C4-2B (cell line): Measurements from ENCODE around the gene BCKDHA.

Experiments
- H3K27ac ChIP-seq: fragments of 450-650 bp; 2 replicates; pipeline ENCODE4 v1.5.1; 2017
- ZFX ChIP-seq: fragments of 450-650 bp; IDR thresholded peaks from 2 replicates; pipeline ENCODE4 v1.6.1; 2017
- TF ChIP-seq, protein P1 (sequence below): fragments of 450-650 bp; conservative IDR thresholded peaks from 2 replicates; pipeline ENCODE4 v1.5.1; 2017; ENCODE audit warnings: mild to moderate bottlenecking

Gene BCKDHA

DNA sequence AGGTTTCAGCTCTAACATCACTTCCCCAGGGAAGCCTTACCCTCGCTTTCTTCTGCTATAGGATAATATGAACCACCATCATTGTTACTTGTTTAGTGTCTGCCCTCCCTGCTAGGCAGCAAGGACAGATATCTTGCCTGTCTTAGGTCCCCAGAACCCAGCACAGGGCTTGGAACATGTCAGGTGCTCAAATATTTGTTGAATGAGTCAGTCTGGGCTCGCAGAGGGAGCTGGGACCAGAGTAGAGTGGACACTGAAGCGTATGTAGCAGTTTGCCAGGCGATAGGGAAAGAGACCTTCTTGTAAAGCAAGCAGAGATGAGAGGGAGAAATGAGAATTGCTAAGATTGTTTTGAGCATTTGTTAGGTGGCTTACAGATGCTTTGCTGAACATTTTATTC is 11.7 kb downstream of the BCKDHA start:
- peak overlapping the region; percentile 38 for H3K27ac ChIP-seq
- no peak for TF ChIP-seq ZFX
- TF ChIP-seq, protein P1, sequence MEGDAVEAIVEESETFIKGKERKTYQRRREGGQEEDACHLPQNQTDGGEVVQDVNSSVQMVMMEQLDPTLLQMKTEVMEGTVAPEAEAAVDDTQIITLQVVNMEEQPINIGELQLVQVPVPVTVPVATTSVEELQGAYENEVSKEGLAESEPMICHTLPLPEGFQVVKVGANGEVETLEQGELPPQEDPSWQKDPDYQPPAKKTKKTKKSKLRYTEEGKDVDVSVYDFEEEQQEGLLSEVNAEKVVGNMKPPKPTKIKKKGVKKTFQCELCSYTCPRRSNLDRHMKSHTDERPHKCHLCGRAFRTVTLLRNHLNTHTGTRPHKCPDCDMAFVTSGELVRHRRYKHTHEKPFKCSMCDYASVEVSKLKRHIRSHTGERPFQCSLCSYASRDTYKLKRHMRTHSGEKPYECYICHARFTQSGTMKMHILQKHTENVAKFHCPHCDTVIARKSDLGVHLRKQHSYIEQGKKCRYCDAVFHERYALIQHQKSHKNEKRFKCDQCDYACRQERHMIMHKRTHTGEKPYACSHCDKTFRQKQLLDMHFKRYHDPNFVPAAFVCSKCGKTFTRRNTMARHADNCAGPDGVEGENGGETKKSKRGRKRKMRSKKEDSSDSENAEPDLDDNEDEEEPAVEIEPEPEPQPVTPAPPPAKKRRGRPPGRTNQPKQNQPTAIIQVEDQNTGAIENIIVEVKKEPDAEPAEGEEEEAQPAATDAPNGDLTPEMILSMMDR: no peak

DNA sequence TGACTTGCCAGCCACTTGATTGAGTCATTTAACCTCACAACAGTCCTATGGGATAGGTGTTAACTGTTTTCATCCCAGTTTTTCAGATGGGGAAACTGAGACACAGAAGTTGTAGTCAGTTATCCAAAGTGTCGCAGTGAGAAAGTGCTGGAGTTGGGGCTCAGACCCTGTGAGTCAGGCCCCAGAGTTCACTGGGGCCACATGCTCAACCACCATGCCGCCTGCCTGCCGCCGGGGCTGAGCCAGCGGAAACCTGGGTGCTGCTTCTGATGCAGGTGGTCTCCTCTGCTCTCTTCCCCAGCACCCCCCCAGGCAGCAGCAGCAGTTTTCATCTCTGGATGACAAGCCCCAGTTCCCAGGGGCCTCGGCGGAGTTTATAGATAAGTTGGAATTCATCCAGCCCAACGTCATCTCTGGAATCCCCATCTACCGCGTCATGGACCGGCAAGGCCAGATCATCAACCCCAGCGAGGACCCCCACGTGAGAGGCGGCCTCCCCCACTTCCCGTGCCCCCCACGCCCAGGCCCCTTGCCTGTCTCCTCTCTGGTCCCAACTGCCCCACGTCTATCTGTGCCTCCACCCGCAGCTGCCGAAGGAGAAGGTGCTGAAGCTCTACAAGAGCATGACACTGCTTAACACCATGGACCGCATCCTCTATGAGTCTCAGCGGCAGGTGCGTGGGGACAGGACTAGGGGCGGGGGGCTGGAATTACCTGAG is 12.9 kb downstream of the BCKDHA start:
- H3K27ac ChIP-seq: no peak overlapping the region
- TF ChIP-seq, protein P1: no peak
- TF ChIP-seq ZFX: no peak

DNA sequence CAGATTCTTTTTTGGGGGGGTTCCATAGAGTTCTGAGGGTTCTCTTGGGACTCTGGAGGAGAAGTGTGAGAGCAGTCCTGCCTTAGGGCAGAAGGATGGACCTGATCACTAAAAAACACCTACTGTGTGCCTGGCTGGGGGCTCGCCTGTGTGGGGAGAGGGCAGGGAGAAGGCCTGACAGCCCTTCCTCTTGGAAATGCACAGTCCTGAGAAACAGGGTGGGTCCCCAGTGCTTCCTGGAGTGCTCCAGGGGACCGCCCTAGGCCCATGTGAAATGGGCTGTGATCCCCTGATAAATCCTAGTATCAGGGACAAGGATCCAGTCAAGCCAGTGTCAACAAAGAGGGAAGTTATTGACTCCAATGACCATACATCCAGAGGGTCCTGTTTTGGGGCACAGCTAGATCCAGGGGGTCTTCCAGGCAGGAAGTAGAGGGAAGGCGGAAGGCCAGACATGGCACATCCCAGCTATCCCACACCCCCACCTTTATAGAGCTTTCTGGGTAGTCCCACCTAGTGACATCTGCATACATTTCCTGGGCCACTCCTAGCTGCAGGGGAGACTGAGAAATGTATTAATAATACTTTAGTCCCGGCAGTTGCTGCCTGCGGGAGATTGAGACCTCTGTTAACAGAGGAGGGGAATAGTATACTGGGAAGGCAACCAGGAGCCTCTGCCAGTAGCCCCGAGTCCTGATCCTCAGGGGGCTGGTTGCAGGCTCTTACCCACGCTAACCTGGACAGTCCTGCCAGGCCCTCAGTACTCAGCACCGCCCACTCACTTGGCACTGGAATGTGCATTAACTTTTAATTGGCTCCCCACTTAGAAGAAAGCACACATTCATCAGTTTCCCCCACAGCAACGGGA is 13.7 kb downstream of the BCKDHA start:
- TF ChIP-seq ZFX: no peak
- TF ChIP-seq, protein P1: no peak
- H3K27ac ChIP-seq: no peak overlapping the region

DNA sequence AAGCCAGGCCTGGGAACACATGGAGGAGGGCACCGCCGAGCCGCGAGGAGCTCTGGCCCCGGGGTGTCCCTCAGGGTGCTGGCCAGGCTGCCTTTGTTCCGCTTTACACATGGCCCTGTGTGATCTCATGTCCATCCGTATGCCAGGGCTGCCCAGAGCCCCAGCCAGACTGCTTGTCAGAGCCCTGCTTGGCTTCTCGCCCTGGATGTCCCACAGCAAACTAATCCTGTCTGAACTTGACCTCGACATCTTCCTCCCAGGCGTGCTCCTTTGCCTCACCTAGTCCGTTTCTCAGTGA is 14.3 kb downstream of the BCKDHA start:
- no peak overlapping the region for H3K27ac ChIP-seq
- no peak for TF ChIP-seq ZFX
- TF ChIP-seq, protein P1: no peak

DNA sequence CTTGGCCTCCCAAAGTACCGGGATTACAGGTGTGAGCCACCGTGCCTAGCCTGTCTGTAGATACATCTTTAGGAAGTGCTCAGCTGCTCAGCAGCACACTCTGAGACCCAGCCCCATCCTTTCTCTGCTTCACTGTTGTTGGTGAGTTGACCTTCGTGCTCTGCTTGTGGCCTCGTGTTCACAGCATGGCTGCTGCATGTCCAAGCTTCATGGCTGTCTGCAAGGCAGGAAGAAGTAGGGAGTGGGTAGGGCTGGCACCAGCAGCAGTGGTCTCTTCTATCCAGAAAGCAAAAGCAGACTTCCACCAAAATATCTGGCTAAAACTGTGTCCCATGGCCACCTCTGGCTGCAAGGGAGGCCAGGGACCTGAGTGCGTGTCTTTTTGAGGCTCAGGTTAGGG is 15.3 kb downstream of the BCKDHA start:
- no peak for TF ChIP-seq ZFX
- TF ChIP-seq, protein P1: no peak

DNA sequence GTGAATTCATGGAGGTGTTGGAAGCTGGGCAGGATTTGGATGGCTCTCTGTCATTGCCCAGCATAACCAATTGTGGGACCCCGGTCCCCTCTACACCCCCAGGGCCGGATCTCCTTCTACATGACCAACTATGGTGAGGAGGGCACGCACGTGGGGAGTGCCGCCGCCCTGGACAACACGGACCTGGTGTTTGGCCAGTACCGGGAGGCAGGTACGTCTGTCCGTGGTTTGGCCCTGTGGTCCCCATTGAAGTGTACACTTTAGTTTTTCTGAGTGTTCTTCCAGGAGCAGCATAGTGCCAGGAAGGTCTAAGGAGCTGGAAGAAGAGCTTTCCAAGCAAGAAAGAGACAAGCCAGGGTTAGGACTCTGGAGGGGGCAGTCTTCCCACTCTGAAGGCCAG is 16.3 kb downstream of the BCKDHA start:
- H3K27ac ChIP-seq: no peak overlapping the region
- no peak for TF ChIP-seq ZFX
- TF ChIP-seq, protein P1: no peak

More for the DNA sequence above, 15.3 kb downstream of the BCKDHA start:
- no peak overlapping the region for H3K27ac ChIP-seq

DNA sequence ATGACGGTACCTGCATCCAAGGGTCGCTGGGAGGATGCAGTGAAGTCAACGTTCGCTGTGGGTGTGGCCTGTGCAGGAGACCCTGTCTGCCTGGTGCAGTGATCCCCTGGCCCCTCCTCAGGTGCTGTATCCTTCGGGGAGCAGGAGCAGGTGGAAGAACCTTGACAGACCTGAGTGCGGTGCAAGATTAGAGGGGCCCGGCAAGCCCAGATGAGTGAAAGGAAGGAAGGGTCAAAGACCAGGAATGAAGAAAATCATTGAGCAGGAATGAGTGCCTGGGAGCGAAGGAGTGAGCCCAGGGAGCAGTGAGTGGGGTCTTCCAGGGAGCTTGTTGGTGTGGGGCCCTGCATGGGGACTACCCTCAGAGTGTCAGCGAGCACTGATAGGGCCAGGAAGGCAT is 16.8 kb downstream of the BCKDHA start:
- no peak overlapping the region for H3K27ac ChIP-seq
- TF ChIP-seq, protein P1: no peak
- TF ChIP-seq ZFX: no peak
